DMS53 (cell line): Measurements from ENCODE around the gene IFNK.
"Not testable (repeated sequence)": the region's sequence is repeated elsewhere in the genome, so short reads cannot be mapped to it uniquely, and the experiment has no call there.

ENCODE experiments used
- DNase-seq: peaks from one replicate; lab custom pipeline; 2025; lab: John Stamatoyannopoulos, UW

Gene IFNK

DNA sequence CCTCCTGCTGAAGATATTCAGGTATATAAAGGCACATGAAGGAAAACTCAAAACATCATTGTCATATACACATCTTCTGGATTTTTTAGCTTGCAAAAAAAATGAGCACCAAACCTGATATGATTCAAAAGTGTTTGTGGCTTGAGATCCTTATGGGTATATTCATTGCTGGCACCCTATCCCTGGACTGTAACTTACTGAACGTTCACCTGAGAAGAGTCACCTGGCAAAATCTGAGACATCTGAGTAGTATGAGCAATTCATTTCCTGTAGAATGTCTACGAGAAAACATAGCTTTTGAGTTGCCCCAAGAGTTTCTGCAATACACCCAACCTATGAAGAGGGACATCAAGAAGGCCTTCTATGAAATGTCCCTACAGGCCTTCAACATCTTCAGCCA is at the start of gene IFNK:
Gene IFNK (plus strand): TSS at position 55 of the 400 bp plus-strand sequence. CDS start 47 bp downstream, at position 102.
- no peak for DNase-seq

- DNase-seq = no peak
Measured at GRCh38 chr9:27474305-27474704, 49.8 kb upstream of the IFNK start.

- no peak for DNase-seq
Measured at GRCh38 chr9:27475057-27475595, 49.0 kb upstream of the IFNK start.

- DNase-seq = no peak
Measured at GRCh38 chr9:27476870-27477515, 47.1 kb upstream of the IFNK start.

- no peak for DNase-seq
Measured at GRCh38 chr9:27478322-27478721, 45.8 kb upstream of the IFNK start.

- DNase-seq = no peak
Measured at GRCh38 chr9:27482709-27483108, 41.4 kb upstream of the IFNK start.

DNA sequence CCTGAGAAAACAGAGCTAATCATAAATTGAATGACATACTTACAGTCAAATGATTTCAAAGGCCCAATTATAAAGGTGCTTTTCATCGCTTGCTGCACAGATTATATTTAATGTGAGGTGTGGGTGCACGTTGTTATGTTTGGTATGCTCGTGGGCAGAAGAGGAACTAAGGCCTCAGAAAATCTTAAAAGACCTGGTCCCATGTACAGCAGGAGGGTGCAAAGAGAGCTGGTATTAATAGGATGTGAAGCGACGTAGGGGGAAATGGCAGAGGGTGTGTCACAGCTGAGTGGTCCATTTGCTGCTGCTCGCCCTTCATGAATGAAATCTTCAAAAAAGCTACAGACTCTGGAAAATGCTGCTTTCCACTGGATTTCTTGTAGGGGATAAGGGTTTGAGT is 40.5 kb upstream of the IFNK start:
- DNase-seq = no peak

- no peak for DNase-seq
Measured at GRCh38 chr9:27485158-27485557, 38.9 kb upstream of the IFNK start.

DNA sequence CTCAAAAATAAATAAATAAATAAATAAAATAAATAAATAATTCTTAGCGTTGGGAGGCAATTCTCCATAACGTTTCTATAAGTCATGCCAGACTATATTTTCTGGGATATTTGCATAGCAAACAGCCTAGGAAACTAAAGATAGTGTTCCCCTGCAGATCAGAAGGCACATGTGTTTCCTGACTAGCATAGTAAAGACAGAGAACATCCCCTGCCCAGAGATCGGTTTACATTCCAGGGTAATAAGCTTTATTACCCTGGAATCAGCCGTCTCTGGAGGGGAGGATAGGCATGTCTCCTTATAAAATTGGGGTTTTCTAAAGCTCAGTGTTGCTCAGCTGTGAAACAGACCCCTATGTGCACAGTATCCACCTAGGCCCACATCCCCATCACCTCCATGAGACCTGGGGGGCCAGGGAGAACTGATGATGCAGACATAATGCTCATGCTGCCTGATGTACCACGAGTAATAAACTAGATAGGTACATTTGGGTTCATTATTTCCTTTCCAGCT is 36.9 kb upstream of the IFNK start:
- no peak for DNase-seq

- peak; percentile 4 for DNase-seq
Measured at GRCh38 chr9:27487927-27488326, 36.2 kb upstream of the IFNK start.

DNA sequence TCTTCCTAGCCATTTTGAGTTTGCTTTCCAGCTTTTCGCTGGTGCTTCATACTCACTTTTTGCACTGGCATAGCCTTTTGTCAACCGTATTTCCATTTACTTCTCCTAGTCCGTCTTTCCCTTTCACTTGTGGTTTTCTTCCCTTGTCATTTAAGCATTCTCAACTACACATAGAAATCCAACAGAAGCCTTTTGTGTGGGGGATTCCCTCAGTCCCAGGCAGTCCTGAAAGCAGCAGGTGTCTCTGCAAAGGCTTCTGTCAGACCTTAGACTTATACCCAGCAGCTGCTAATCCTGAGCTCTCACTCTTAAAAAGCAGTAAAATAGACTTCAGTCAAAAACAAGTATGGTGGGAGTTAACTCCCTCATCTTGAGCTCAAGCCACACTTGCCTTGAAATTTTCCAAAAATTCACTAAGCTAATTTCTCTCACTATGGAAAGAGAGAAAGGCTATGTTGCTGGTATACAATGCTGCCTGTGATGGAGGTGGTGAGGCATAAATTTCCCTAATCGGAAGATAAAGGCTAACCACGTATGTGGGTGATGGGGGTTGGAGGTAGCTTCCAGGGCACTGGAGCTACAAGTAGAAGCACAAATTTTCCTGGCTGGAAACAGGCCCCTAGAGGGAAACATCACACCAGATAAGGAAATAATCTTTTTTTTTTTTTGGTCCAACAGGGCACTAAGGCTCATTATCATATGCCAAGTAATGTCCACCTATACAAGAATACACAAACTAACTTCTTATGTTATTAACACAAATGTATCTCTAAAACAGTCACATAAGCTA is 34.8 kb upstream of the IFNK start:
- DNase-seq = no peak

DNA sequence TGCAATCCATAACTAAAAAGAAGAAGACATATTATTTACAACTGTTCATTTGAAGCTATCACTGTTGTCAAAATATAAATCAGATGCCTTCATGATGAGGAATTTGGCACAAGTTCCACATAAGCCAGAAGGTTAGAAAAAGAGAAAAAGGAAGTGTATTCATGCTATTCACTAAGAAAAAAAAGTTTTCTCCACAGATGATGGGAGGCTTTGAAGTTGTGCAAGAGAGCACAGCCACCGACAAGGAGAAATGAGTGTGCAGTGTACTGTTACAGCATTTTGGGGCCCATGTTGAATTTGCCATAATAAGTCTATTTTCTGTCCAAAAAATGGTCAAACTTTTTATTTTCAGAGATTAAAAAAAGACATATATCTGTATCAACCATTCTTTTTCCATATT is 32.9 kb upstream of the IFNK start:
- DNase-seq = no peak

DNA sequence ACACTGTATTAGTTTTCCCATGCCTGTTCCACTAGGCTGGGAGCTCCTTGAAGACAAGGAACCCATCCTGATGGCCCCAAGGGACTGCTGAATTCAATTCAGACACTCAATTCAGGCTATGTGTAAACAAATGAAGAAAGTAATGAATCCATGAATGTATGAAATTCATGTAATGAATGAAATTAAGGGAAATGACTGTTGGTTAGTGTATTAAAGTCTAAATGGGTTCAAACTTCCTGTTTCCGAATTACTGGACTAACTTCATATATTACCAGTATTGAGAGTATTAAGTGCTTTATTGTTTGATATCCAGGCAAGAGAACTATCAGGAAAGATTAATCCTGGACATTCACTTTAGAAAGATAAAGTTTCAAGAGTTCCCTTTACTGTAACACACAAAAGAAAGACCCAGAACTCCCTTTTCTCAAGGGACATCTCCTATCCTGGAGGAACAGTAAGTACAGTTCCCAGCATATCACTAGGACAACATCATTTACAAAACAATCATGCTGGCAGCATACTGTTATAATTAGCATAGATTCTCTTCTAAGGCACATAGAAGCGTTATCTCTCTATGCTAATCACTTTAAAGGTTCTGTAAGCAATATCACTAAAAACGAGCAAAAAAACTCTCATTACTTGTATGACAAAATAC is 28.5 kb upstream of the IFNK start:
- no peak for DNase-seq

DNA sequence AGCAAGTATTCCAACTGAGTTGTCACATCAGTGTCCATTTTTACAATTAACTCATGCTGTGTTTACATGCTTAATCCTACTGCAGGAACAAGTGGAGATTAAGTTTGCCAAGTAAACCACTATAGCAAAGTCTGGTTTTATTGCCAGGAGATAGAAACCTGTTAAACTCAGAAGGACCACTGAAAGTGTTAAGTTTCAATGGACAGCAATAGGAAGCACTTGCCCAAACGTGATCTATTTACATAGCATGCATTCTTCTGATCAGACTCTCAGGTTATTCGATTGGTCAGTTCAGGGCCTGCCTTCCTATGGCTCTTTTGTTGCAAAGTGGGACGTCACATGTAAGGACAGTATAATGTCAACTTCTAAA is 28.0 kb upstream of the IFNK start:
- DNase-seq = peak; percentile 5

DNA sequence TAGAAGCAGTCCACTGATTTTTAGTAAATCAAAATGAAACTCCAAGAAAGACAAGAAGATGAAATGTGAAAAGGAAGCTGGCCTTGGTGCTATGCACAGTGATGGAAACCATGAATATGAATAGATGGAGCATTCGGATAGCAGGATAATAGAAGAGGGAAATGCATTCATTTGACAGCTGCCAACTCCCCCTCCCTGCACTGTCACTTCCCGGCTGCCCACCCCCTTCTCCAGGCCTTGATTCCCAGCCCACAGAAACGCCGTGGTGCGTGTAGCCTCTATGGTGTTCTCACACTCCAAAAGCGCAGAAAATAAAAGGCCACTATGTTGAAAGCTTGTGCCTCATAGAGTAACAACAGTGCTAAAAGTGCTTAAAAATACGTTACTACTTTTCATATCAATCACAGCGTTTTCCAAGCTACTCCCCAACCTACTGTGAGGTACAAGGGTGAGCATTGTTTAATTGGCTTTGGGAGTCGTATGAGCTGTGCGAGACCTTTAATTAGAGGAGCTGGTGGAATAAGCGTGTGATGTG is 26.1 kb upstream of the IFNK start:
- no peak for DNase-seq

GRCh38 chr9:27499451-27499850 is 24.6 kb upstream of the IFNK start:
- peak; percentile 55 for DNase-seq

DNA sequence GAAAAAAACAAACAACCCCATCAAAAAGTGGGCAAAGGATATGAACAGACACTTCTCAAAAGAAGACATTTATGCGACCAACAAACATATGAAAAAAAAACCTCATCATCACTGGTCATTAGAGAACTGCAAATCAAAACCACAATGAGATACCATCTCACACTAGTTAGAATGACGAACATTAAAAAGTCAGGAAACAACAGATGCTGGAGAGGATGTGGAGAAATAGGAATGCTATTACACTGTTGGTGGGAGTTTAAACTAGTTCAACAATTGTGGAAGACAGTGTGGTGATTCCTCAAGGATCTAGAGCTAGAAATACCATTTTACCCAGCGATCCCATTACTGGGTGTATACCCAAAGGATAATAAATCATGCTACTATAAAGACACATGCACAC is 23.2 kb upstream of the IFNK start:
- not testable (repeated sequence) for DNase-seq

- DNase-seq = no peak
Measured at GRCh38 chr9:27503623-27504022, 20.5 kb upstream of the IFNK start.

DNA sequence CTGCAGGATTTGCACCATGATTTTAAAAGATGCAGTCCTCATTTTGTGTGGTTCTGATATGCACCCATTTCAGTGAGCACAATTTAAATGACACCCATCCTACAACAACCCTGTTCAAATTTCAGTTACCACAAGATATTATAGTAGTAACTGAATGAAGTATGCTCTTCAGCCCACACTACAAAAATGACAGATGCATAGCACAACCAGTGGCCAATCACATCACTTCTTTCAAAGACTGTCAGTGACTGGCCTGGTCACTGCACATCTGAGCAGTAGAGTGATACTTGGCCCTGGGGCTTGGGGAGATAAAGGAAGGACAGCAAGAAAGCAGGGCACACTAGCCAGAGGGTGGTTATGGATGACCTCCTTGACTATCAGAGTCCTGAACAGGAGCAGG is 19.8 kb upstream of the IFNK start:
- no peak for DNase-seq

GRCh38 chr9:27505744-27506161 is 18.3 kb upstream of the IFNK start:
- peak; percentile 10 for DNase-seq

GRCh38 chr9:27506981-27507380 is 17.1 kb upstream of the IFNK start:
- DNase-seq = no peak

DNA sequence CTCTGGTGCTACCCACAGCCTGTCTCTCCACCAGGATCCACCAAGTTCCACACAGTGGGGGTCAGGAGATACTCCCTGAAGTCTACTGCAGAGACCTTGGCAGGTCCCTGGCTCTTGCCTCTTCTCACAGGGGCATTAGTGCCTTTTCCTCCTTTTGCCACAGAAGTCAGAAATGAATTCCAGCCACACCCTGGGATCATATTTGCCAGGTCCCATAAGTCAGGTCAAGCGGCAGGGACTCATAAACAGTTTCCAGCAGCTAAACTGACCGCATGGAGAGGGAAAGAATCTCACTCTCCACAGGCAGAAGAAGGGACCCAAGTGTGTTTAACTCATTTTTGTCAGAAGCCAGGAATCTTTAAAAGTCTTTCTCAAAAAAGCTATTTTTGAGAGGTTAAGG is 13.3 kb upstream of the IFNK start:
- DNase-seq = no peak
